Measurements from ENCODE around the gene RSPRY1. TPM values are rescaled to one million over a fixed set of nuclear protein-coding genes. Genes with fewer than 3 reads are reported as not detected.

The RSPRY1 gene
- total RNA-seq, 1 experiment from 2014 or later: 57.7 TPM

DNA sequence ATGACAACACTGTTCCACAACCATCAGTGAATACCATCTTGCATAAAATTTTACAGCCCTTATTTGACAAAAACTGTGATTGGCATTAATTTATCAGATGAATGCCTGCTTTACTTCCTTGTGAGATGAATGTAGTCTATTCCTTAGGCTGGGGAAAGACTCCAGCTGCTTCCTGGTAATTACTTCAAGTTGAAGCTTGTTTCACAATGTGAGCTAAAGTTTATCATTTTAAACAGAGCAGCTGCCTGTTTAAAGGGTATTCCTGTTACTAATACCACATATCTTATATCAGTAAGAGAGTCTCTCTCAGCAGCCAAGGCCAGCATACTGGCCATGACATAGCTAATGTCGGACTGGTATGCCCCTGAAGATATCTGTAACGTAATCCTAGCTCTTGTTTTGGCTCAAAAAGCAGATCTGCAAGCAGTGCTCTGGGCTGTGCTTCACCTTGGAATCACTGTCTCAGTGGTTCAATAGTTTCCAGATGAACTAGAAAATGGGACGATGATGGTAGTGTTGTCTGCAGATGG lies 45.8 kb downstream of the RSPRY1 start:
- CTCF ChIA-PET: no interaction called here
- intact Hi-C loops (cut with micrococcal nuclease; ENCODE audit: unreplicated experiment): no loop called here

DNA sequence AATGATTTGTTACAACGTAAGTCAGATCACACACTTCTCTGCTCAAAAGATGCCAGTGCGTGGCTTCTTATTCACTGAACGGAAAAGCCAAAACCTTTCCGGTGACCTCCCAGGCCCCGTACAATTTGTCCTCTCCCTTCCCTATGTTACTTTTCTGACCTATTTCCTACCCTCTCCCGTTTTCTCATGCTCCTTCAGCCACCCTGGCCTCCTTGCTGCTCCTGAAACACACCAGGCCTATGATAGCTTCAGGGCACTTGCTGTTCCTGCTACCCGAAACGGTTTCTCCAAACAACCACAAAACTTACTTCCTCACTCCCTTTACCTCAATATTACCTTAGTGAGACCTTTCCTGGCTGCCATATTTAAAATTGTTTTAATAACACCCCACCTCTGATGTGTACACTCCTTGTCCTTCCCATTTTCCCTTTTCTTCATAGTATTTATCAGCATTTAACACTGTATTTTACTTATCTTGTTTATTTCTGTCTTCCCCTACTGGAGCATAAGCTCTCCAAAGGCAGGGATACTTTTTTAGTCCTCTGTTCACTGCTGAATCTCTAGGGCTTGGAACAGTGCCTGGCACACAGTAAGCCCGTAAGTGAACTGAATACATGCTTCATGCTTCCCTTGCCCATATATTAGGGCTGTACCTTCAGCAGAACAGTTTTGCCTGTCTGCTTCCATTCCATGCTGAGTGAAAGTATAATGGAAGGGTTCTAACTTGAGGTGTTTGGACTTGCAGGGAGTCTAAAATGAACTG lies 48.0 kb downstream of the RSPRY1 start:
- Mint-ChIP-seq H3K27me3 (ENCODE audit: insufficient read depth, unreplicated experiment) (no peaks in the 10 kb centered on the region), H3K4me3 (ENCODE audit: unreplicated experiment) (no peak overlapping the region)
- intact Hi-C loops (cut with micrococcal nuclease; ENCODE audit: unreplicated experiment): no loop called here

More for the DNA sequence above, 45.8 kb downstream of the RSPRY1 start:
- no peak overlapping the region for H3K4me3 ChIP-seq (ENCODE audit: low read depth, low read length)
- no TSS peak for BruUV-seq (replicated peaks)
- no peaks in the 10 kb centered on the region for H3K9me3 ChIP-seq
- Mint-ChIP-seq H3K36me3 (ENCODE audit: insufficient read depth, unreplicated experiment) (peaks cover 87% of the 10 kb centered on the region), H3K27ac (ENCODE audit: unreplicated experiment) (no peak overlapping the region), H3K4me1 (ENCODE audit: low read depth, unreplicated experiment) (no peaks in the 10 kb centered on the region), H3K9me3 (ENCODE audit: unreplicated experiment) (no peaks in the 10 kb centered on the region), H3K4me3 (ENCODE audit: unreplicated experiment) (no peak overlapping the region), H3K27me3 (ENCODE audit: insufficient read depth, unreplicated experiment) (no peaks in the 10 kb centered on the region)
- no peaks in the 10 kb centered on the region for H3K27me3 ChIP-seq (replicated peaks; ENCODE audit: control insufficient read depth, insufficient read depth, low read length)
- H3K4me1 ChIP-seq: no peaks in the 10 kb centered on the region
- POLR2A ChIA-PET: no interaction called here
- H3K36me3 ChIP-seq (ENCODE audit: control insufficient read depth, insufficient read depth, low read length): peaks cover 1% of the 10 kb centered on the region; the same call in 1 of the 2 replicates
- TF ChIP-seq, protein P1, sequence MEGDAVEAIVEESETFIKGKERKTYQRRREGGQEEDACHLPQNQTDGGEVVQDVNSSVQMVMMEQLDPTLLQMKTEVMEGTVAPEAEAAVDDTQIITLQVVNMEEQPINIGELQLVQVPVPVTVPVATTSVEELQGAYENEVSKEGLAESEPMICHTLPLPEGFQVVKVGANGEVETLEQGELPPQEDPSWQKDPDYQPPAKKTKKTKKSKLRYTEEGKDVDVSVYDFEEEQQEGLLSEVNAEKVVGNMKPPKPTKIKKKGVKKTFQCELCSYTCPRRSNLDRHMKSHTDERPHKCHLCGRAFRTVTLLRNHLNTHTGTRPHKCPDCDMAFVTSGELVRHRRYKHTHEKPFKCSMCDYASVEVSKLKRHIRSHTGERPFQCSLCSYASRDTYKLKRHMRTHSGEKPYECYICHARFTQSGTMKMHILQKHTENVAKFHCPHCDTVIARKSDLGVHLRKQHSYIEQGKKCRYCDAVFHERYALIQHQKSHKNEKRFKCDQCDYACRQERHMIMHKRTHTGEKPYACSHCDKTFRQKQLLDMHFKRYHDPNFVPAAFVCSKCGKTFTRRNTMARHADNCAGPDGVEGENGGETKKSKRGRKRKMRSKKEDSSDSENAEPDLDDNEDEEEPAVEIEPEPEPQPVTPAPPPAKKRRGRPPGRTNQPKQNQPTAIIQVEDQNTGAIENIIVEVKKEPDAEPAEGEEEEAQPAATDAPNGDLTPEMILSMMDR (IDR thresholded peaks at IDR 0.05; ENCODE audit: insufficient read depth in 1 of 2, low read depth in 1 of 2, low read length in 1 of 2, severe bottlenecking in 1 of 2, unreplicated experiment in 1 of 2): no peak
- no peak for DNase-seq

GRCh38 chr16:57234707-57235092 lies 48.6 kb downstream of the RSPRY1 start:
- CTCF ChIA-PET: no interaction called here
- H3K36me3 Mint-ChIP-seq (ENCODE audit: insufficient read depth, unreplicated experiment): peaks cover 80% of the 10 kb centered on the region
- no peaks in the 10 kb centered on the region for H3K9me3 ChIP-seq
- intact Hi-C loops (cut with micrococcal nuclease; ENCODE audit: unreplicated experiment): no loop called here
- H3K27me3 Mint-ChIP-seq (ENCODE audit: insufficient read depth, unreplicated experiment): no peaks in the 10 kb centered on the region
- no peak overlapping the region for H3K27ac Mint-ChIP-seq (ENCODE audit: unreplicated experiment)
- DNase-seq: no peak
- no peaks in the 10 kb centered on the region for H3K9me3 Mint-ChIP-seq (ENCODE audit: unreplicated experiment)
- H3K4me3 ChIP-seq (ENCODE audit: low read depth, low read length): no peak overlapping the region
- H3K4me3 Mint-ChIP-seq (ENCODE audit: unreplicated experiment): no peak overlapping the region
- no peaks in the 10 kb centered on the region for H3K27me3 ChIP-seq (replicated peaks; ENCODE audit: control insufficient read depth, insufficient read depth, low read length)
- POLR2A ChIA-PET: no interaction called here
- TF ChIP-seq, protein P1 (IDR thresholded peaks at IDR 0.05; ENCODE audit: insufficient read depth in 1 of 2, low read depth in 1 of 2, low read length in 1 of 2, severe bottlenecking in 1 of 2, unreplicated experiment in 1 of 2): no peak
- no peaks in the 10 kb centered on the region for H3K4me1 Mint-ChIP-seq (ENCODE audit: low read depth, unreplicated experiment)
- H3K4me1 ChIP-seq: no peaks in the 10 kb centered on the region
- H3K36me3 ChIP-seq (ENCODE audit: control insufficient read depth, insufficient read depth, low read length): peaks cover 4% of the 10 kb centered on the region
- no TSS peak for BruUV-seq (replicated peaks)

More for the DNA sequence above, 48.0 kb downstream of the RSPRY1 start:
- DNase-seq: no peak
- no TSS peak for BruUV-seq (replicated peaks)
- no peaks in the 10 kb centered on the region for H3K4me1 ChIP-seq
- POLR2A ChIA-PET: no interaction called here
- CTCF ChIA-PET: no interaction called here
- no peaks in the 10 kb centered on the region for H3K27me3 ChIP-seq (replicated peaks; ENCODE audit: control insufficient read depth, insufficient read depth, low read length)
- Mint-ChIP-seq H3K27ac (ENCODE audit: unreplicated experiment) (no peak overlapping the region), H3K9me3 (ENCODE audit: unreplicated experiment) (no peaks in the 10 kb centered on the region), H3K4me1 (ENCODE audit: low read depth, unreplicated experiment) (no peaks in the 10 kb centered on the region), H3K36me3 (ENCODE audit: insufficient read depth, unreplicated experiment) (peaks cover 81% of the 10 kb centered on the region)
- H3K36me3 ChIP-seq (ENCODE audit: control insufficient read depth, insufficient read depth, low read length): peaks cover 3% of the 10 kb centered on the region; the same call in 1 of the 2 replicates
- H3K9me3 ChIP-seq: no peaks in the 10 kb centered on the region
- TF ChIP-seq, protein P1 (IDR thresholded peaks at IDR 0.05; ENCODE audit: insufficient read depth in 1 of 2, low read depth in 1 of 2, low read length in 1 of 2, severe bottlenecking in 1 of 2, unreplicated experiment in 1 of 2): no peak
- no peak overlapping the region for H3K4me3 ChIP-seq (ENCODE audit: low read depth, low read length)

Data from Caco-2 (cell line).